ENCODE data around the gene FAM219A. TPM values are rescaled to one million over a fixed set of nuclear protein-coding genes. Genes with fewer than 3 reads are reported as not detected.
"Not testable (repeated sequence)": the region's sequence is repeated elsewhere in the genome, so short reads cannot be mapped to it uniquely, and the experiment has no call there.

The FAM219A gene
- total RNA-seq, 2 donors from 2014 or later, result 6.8 to 7.2 TPM

- ATAC-seq, result no peak
These were observed 3.8 kb downstream of the FAM219A start for GRCh38 chr9:34454571-34455065.

GRCh38 chr9:34452568-34452967 is 5.8 kb downstream of the FAM219A start:
- ATAC-seq (no peak), DNase-seq (no peak)
- intact Hi-C loops (cut with DNase I, micrococcal nuclease), result no loop called here

More at GRCh38 chr9:34454571-34455065, 3.8 kb downstream of the FAM219A start:
- intact Hi-C loops (cut with DNase I, micrococcal nuclease), result no loop called here
- no peak for DNase-seq

- DNase-seq (no peak), ATAC-seq (no peak)
- intact Hi-C loops (cut with DNase I, micrococcal nuclease), result no loop called here
These were observed 6.8 kb downstream of the FAM219A start for GRCh38 chr9:34451545-34451944.

GRCh38 chr9:34451135-34451534 is 7.2 kb downstream of the FAM219A start:
- no peak for DNase-seq
- ATAC-seq, result no peak
- intact Hi-C loops (cut with DNase I, micrococcal nuclease), result no loop called here

GRCh38 chr9:34450644-34451043 is 7.7 kb downstream of the FAM219A start:
- ATAC-seq, result no peak
- intact Hi-C loops (cut with DNase I, micrococcal nuclease), result no loop called here
- DNase-seq, result no peak

GRCh38 chr9:34446951-34447350 is 11.4 kb downstream of the FAM219A start:
- ATAC-seq (no peak), DNase-seq (no peak)
- intact Hi-C loops (cut with DNase I, micrococcal nuclease), result no loop called here

GRCh38 chr9:34446468-34446891 is 11.9 kb downstream of the FAM219A start:
- intact Hi-C loops (cut with DNase I, micrococcal nuclease), result no loop called here

GRCh38 chr9:34443976-34444375 is 14.4 kb downstream of the FAM219A start:
- intact Hi-C loops (cut with DNase I, micrococcal nuclease), result no loop called here
- DNase-seq, result no peak

More at GRCh38 chr9:34446468-34446891, 11.9 kb downstream of the FAM219A start:
- ATAC-seq (no peak), DNase-seq (no peak)

GRCh38 chr9:34443533-34443932 is 14.8 kb downstream of the FAM219A start:
- ATAC-seq (no peak), DNase-seq (no peak)
- intact Hi-C loops (cut with DNase I, micrococcal nuclease), result no loop called here

More at GRCh38 chr9:34443976-34444375, 14.4 kb downstream of the FAM219A start:
- no peak for ATAC-seq

- DNase-seq (no peak), ATAC-seq (no peak)
- intact Hi-C loops (cut with DNase I, micrococcal nuclease), result no loop called here
These were observed 15.6 kb downstream of the FAM219A start for GRCh38 chr9:34442770-34443169.

GRCh38 chr9:34440017-34440416 is 18.4 kb downstream of the FAM219A start:
- DNase-seq, result no peak
- no peak for ATAC-seq
- intact Hi-C loops (cut with DNase I, micrococcal nuclease), result no loop called here

GRCh38 chr9:34438465-34438864 is 19.9 kb downstream of the FAM219A start:
- intact Hi-C loops (cut with DNase I, micrococcal nuclease), result loop anchor here in 1 of 2 donors (10.0 kb wide), 1 partner anchor 66 kb away; no protein-coding TSS in a partner anchor
- not testable (repeated sequence) for ATAC-seq, DNase-seq

GRCh38 chr9:34437926-34438307 is 20.5 kb downstream of the FAM219A start:
- not testable (repeated sequence) for DNase-seq, ATAC-seq
- intact Hi-C loops (cut with DNase I, micrococcal nuclease), result loop anchor here (2.0 to 10.0 kb wide), 2 partner anchors 63 to 67 kb away; no protein-coding TSS in a partner anchor

- DNase-seq (peak in 1 of 2 donors; percentile 61), ATAC-seq (peak; percentile 89)
- intact Hi-C loops (cut with DNase I, micrococcal nuclease), result loop anchor here (2.0 to 10.0 kb wide), 2 partner anchors 64 to 68 kb away; no protein-coding TSS in a partner anchor
These were observed 21.1 kb downstream of the FAM219A start for GRCh38 chr9:34437006-34437925.

GRCh38 chr9:34431667-34432066 is 26.7 kb downstream of the FAM219A start:
- intact Hi-C loops (cut with DNase I, micrococcal nuclease), result loop anchor here in 1 of 2 donors (10.0 kb wide), 1 partner anchor 73 kb away; no protein-coding TSS in a partner anchor
- no peak for DNase-seq
- ATAC-seq, result no peak

- intact Hi-C loops (cut with DNase I, micrococcal nuclease), result loop anchor here in 1 of 2 donors (10.0 kb wide), 1 partner anchor 74 kb away; no protein-coding TSS in a partner anchor
- ATAC-seq, result peak; percentile 71
- DNase-seq, result peak in 1 of 2 donors; percentile 57
These were observed 27.4 kb downstream of the FAM219A start for GRCh38 chr9:34430843-34431437.

GRCh38 chr9:34428325-34428958 is 29.9 kb downstream of the FAM219A start:
- intact Hi-C loops (cut with DNase I, micrococcal nuclease), result no loop called here
- ATAC-seq (peak; percentile 67), DNase-seq (no peak)

- intact Hi-C loops (cut with DNase I, micrococcal nuclease), result no loop called here
- DNase-seq, result no peak
- no peak for ATAC-seq
These were observed 31.9 kb downstream of the FAM219A start for GRCh38 chr9:34426347-34427074.
